GM12875 (cell line): ENCODE measurements around the gene ADPRHL1.

Experiments
- H3K4me3 ChIP-seq: one replicate; pipeline ENCODE4 v1.5.1; 2011; ENCODE audit warnings: low read depth, low read length, control low read depth
- CTCF ChIP-seq: IDR thresholded peaks from 2 replicates; pipeline ENCODE4 v1.5.1; 2011; ENCODE audit warnings: low read depth, mild to moderate bottlenecking, control low read depth, inconsistent platforms, low read length, moderate library complexity, borderline replicate concordance; ENCODE audit not compliant: insufficient read depth

ADPRHL1 gene

GRCh38 chr13:113449693-113450347, 3.5 kb downstream of the ADPRHL1 start:
- H3K4me3 ChIP-seq: no peak overlapping the region
- no peak for TF ChIP-seq CTCF

GRCh38 chr13:113448885-113449692, 4.2 kb downstream of the ADPRHL1 start:
- TF ChIP-seq CTCF: no peak
- no peak overlapping the region for H3K4me3 ChIP-seq

GRCh38 chr13:113448545-113448884, 4.8 kb downstream of the ADPRHL1 start:
- H3K4me3 ChIP-seq: no peak overlapping the region
- TF ChIP-seq CTCF: no peak

GRCh38 chr13:113447596-113447995, 5.7 kb downstream of the ADPRHL1 start:
- no peak overlapping the region for H3K4me3 ChIP-seq

GRCh38 chr13:113446488-113446854, 6.8 kb downstream of the ADPRHL1 start:
- H3K4me3 ChIP-seq: no peak overlapping the region

More at GRCh38 chr13:113447596-113447995, 5.7 kb downstream of the ADPRHL1 start:
- no peak for TF ChIP-seq CTCF

GRCh38 chr13:113445791-113446487, 7.3 kb downstream of the ADPRHL1 start:
- no peak overlapping the region for H3K4me3 ChIP-seq
- no peak for TF ChIP-seq CTCF

More at GRCh38 chr13:113446488-113446854, 6.8 kb downstream of the ADPRHL1 start:
- TF ChIP-seq CTCF: no peak
